Measurements from ENCODE around the gene C9orf78. TPM values are rescaled to one million over a fixed set of nuclear protein-coding genes. Genes with fewer than 3 reads are reported as not detected.

The C9orf78 gene
- total and polyA plus RNA-seq, 2 donors = 27.0 to 99.8 TPM

DNA sequence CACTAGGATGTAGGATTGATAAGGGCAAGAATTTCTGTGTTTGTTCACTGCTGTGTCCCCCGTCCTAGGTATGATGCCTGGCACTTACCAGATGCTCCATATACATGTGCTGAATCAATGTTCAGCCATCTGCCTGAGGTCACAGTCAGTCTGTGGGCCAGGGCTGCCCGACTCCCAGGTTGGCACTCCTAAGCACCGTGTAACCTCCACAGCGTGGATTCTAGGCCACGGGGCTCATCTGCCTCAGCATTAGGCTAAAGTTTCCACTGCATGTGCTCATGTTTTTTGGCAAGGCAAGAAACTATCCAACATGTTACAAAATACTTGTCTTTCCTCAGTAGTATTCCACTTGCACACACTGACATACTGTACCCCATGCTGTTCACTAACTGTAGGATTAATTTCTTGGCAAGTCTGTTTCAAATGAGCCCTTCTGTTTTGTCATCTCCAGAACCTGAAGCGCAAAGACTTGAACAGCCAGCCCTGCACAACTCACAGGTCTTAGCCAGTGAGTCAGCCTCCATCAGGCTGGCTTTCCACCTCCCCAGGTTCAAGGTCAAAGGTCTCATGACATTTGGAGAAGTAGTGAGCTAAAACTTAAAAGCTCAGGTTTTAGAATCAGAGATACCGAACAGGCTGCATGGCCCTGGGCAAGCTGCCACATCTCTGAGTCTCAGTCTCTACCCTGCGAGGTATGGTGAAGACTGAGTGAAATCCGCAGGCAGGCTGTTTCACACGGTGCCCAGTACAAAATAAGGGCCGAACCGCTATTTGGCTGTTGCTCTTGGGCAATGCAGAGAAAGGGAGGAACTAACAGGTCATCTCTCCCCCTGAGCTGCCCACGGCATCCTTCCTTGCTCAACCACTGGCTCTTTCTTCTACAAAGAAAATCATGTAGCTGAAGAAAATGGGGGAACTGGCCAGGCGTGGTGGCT lies 18.3 kb downstream of the C9orf78 start:
- Histone ChIP-seq H3K4me3 (ENCODE audit: low read depth, low read length) (no peak overlapping the region), H3K4me1 (ENCODE audit: insufficient read depth) (no peaks in the 10 kb centered on the region), H3K27ac (ENCODE audit: low read depth) (no peak overlapping the region), H3K36me3 (ENCODE audit: insufficient read depth) (no peaks in the 10 kb centered on the region)
- DNase-seq (ENCODE audit: extremely low spot score) = no peak
- 91% methylated on average over 14 of the region's 14 CpGs for WGBS

DNA sequence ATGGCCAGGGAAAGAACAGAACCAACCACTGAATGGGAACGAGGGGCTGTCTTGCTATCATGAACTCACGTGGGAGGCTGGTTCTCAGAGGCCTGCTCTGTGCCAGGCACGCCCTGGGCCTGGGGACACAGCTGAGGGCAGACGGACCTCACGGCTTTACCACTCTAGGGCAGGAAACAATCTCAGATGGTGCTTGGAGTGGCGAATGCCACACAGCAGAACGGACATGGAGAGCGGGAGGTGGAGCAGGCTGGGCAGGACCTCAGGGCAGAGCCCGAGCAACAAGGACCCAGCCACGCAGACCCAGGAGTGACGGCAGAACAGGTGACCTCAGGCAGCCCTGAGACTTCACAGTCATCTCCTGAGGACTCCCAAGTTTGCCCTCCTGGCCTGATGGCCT lies 19.8 kb downstream of the C9orf78 start:
- no peak for DNase-seq (ENCODE audit: extremely low spot score)
- Histone ChIP-seq H3K4me1 (ENCODE audit: insufficient read depth) (no peaks in the 10 kb centered on the region), H3K4me3 (ENCODE audit: low read depth, low read length) (no peak overlapping the region), H3K27ac (ENCODE audit: low read depth) (no peak overlapping the region), H3K36me3 (ENCODE audit: insufficient read depth) (no peaks in the 10 kb centered on the region)
- WGBS = 89% methylated on average over 11 of the region's 11 CpGs

DNA sequence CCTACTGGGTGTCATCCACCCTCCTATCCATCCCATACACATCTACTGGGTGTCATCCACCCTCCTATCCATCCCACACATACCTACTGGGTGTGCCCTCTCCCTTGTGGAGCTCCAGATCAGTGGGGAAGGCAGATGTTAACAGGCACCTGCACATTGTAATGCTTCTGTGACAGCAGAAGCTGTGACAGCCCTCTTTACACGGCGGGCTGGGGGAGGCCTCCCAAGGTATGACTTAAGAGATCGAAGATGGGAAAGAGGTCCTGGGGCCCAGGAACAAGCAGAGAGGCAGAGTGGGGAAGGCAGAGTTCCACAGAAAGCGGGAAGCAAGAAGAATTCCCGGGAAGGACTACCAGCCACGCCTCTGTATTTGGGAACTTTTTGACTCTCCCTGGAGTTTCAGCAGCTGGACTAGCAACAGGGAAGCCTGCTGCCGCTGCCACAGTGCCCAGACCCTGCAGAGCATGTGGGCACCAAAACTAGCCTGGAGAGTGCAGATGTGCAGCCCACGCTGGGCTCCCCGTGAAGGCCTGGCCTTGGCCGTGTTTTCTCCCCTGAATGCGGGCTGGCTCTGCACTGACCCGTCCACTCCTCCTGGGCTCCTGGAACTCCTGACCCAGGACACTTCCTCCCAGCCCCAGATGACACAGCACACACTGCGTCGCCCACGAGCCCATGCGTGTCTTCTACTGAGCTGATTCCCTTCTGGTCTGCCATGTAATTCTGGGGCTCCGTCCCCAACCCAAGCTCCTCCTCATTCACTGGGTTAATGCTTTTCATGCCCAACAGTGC lies 20.4 kb downstream of the C9orf78 start:
- no peaks in the 10 kb centered on the region for H3K4me1 ChIP-seq (ENCODE audit: insufficient read depth)
- WGBS = 87% methylated on average over 17 of the region's 17 CpGs
- no peak overlapping the region for H3K27ac ChIP-seq (ENCODE audit: low read depth)
- no peaks in the 10 kb centered on the region for H3K36me3 ChIP-seq (ENCODE audit: insufficient read depth)
- no peak overlapping the region for H3K4me3 ChIP-seq (ENCODE audit: low read depth, low read length)
- no peak for DNase-seq (ENCODE audit: extremely low spot score)

DNA sequence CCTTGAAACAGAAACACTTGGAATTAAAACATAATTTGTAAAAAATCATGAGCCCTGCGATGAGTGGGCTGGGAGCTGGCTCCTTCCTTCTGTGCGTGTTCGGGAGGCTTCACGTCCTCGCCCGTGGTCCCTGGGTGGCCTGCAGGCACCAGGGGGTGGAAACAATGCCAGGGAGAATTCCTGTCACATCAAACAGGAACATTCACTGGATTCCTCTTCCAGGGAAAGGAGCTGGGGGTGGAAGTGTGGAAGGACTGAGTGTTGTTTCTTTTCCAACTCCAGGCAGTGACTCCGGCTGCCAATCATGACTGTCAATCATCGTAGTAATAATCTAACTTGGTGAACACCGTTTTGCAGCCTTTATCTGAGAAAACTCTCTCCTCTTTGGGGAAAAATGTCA lies 21.4 kb downstream of the C9orf78 start:
- Histone ChIP-seq H3K4me3 (ENCODE audit: low read depth, low read length) (no peak overlapping the region), H3K27ac (ENCODE audit: low read depth) (no peak overlapping the region), H3K4me1 (ENCODE audit: insufficient read depth) (no peaks in the 10 kb centered on the region), H3K36me3 (ENCODE audit: insufficient read depth) (no peaks in the 10 kb centered on the region)
- no peak for DNase-seq (ENCODE audit: extremely low spot score)
- 84% methylated on average over 9 of the region's 9 CpGs for WGBS

DNA sequence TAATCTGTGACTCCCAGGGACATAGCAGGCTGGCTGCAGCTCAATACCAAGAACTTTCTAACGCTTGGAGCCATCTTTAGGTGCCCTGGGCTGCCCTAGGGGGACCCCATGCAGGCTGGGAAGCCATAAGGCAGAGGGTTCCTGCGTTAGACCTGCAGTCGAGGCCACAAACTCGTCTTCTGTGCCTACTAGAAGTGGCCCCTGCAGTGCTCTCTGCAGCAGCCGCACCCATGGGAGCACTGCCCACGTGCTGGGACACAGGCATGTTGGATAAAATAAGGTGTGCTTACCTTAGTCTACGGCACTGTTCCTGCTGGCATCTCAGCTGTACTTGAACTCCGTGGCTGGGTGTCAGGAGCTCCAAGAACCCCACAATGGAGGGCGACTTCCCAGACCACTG lies 22.7 kb downstream of the C9orf78 start:
- Histone ChIP-seq H3K27ac (ENCODE audit: low read depth) (no peak overlapping the region), H3K36me3 (ENCODE audit: insufficient read depth) (no peaks in the 10 kb centered on the region), H3K4me3 (ENCODE audit: low read depth, low read length) (no peak overlapping the region), H3K4me1 (ENCODE audit: insufficient read depth) (no peaks in the 10 kb centered on the region)
- 88% methylated on average over 9 of the region's 9 CpGs for WGBS
- DNase-seq (ENCODE audit: extremely low spot score) = no peak

DNA sequence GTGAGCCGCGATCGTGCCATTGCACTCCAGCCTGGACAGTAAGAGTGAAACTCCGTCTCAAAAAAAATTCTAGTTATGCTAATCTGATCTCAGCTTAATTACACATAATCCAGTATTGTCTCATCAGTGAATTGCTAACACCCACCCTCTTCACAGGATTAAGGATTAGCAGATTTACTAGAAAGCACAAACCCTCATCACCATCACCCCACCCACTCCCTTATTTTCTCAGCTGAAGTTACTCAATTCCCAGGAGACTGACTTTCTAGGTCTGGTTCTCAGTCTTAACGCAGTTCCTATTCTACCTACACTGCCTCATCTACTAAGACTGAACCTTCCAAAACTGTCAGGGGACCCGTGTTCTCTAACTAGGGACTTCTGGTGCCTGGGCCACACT lies 23.1 kb downstream of the C9orf78 start:
- no peak overlapping the region for H3K4me3 ChIP-seq (ENCODE audit: low read depth, low read length)
- WGBS = 91% methylated on average over 6 of the region's 6 CpGs
- no peaks in the 10 kb centered on the region for H3K4me1 ChIP-seq (ENCODE audit: insufficient read depth)
- H3K36me3 ChIP-seq (ENCODE audit: insufficient read depth) = no peaks in the 10 kb centered on the region
- no peak for DNase-seq (ENCODE audit: extremely low spot score)
- no peak overlapping the region for H3K27ac ChIP-seq (ENCODE audit: low read depth)

DNA sequence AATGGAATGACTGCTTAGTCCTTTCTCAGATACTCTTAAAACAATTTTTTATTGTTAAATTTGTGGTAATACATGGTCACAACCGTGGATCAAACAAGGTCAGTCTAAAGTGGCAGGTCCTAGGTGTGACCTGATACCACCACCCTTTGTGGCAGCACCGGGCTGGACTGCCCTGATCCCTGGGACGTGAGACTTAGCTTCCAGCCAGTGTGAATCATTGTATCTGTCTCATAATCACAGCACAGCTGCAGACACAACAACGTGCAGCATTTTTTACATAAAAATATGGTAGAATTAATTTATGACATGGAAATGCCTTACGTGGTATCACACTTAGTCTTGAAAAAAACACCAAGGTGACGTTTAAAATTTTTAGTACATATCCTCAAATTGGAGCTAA lies 24.3 kb downstream of the C9orf78 start:
- Histone ChIP-seq H3K4me3 (ENCODE audit: low read depth, low read length) (no peak overlapping the region), H3K27ac (ENCODE audit: low read depth) (no peak overlapping the region), H3K36me3 (ENCODE audit: insufficient read depth) (no peaks in the 10 kb centered on the region), H3K4me1 (ENCODE audit: insufficient read depth) (no peaks in the 10 kb centered on the region)
- no peak for DNase-seq (ENCODE audit: extremely low spot score)
- 73% methylated on average over 6 of the region's 6 CpGs for WGBS

DNA sequence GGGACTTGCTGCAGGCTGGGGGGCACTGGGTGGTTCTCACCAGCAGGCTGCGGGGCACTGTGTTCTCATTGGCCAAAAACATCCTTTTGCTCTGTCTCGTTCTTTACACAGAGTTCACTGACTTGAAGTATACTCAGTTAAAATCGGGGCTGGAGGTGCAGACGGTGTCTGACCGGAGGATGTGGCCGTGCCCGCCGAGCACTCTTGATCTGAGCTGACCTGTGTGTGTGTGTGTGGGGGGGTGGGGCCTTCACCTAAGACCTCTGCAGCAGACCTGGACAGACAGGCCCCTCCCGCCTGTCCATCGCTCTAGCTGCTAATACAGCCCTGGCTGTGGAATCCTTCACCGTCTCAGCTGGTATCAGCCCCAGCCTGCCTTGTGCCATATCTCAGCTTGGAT lies 25.0 kb downstream of the C9orf78 start:
- H3K36me3 ChIP-seq (ENCODE audit: insufficient read depth) = no peaks in the 10 kb centered on the region
- no peaks in the 10 kb centered on the region for H3K4me1 ChIP-seq (ENCODE audit: insufficient read depth)
- no peak for DNase-seq (ENCODE audit: extremely low spot score)
- no peak overlapping the region for H3K4me3 ChIP-seq (ENCODE audit: low read depth, low read length)
- WGBS = 87% methylated on average over 11 of the region's 11 CpGs
- no peak overlapping the region for H3K27ac ChIP-seq (ENCODE audit: low read depth)

DNA sequence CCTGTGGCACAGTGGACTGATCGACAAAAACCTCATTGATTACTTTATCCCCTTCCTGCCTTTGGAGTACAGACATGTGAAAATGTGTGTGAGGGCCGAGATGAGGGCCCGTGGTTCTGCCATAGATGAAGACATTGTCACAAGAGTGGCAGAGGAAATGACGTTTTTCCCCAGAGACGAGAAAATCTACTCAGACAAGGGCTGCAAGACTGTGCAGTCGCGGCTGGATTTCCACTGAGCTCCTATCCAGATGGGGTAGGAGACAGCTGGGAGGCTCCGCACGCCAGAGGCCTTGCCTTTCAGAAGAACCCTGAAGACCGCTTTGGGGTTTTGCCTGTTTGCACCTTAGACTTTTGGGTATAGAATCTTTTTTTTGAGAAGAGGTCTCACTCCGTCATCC lies 25.7 kb downstream of the C9orf78 start:
- Histone ChIP-seq H3K4me3 (ENCODE audit: low read depth, low read length) (no peak overlapping the region), H3K36me3 (ENCODE audit: insufficient read depth) (no peaks in the 10 kb centered on the region)
- no peak for DNase-seq (ENCODE audit: extremely low spot score)

DNA sequence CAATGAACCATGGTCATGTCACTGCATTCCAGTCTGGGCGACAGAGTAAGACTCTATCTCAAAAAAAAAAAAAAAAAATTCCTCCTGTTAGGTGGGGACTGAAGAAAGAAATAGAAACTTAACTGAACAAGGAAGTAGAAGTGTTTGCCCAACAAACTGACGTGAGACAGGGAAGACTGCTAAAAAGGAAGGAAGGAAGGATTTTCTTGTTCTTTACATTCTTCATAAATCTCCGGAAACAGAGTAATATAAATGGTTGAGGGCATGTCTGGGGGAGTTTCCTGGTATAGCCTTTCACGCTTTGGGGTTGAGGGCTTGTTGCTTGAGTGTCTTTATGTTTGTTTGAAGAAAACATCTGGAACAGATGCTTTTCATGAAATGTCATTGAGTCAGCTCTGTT lies 29.0 kb downstream of the C9orf78 start:
- no peak for DNase-seq (ENCODE audit: extremely low spot score)
- no peaks in the 10 kb centered on the region for H3K36me3 ChIP-seq (ENCODE audit: insufficient read depth)
- no peaks in the 10 kb centered on the region for H3K4me1 ChIP-seq (ENCODE audit: insufficient read depth)
- 73% methylated on average over 4 of the region's 4 CpGs for WGBS
- no peak overlapping the region for H3K4me3 ChIP-seq (ENCODE audit: low read depth, low read length)
- no peak overlapping the region for H3K27ac ChIP-seq (ENCODE audit: low read depth)

More for the DNA sequence above, 25.7 kb downstream of the C9orf78 start:
- Histone ChIP-seq H3K27ac (ENCODE audit: low read depth) (no peak overlapping the region), H3K4me1 (ENCODE audit: insufficient read depth) (no peaks in the 10 kb centered on the region)
- 87% methylated on average over 11 of the region's 11 CpGs for WGBS

DNA sequence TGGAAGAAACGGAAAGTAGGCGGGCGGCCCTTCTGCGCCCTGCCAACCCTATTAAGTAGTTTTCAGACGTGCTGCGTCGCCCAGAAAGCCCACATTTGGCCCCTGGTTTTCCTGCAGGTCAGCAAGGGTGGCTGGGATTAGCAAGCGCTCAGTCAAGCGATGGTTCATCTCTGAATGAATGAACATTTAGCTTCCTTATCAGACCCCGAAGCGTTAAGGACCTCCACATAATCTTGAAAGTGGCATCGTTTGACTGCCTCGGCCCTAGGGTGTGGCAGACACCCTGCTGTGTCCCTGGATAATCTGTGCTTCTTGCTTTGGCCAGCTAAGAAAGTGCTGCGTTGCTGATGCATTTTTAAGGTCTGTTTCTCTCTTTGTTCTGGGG lies 31.4 kb downstream of the C9orf78 start:
- Histone ChIP-seq H3K4me1 (ENCODE audit: insufficient read depth) (no peaks in the 10 kb centered on the region), H3K4me3 (ENCODE audit: low read depth, low read length) (peak overlapping the region; percentile 83), H3K36me3 (ENCODE audit: insufficient read depth) (no peaks in the 10 kb centered on the region), H3K27ac (ENCODE audit: low read depth) (no peak overlapping the region)
- DNase-seq (ENCODE audit: extremely low spot score) = no peak
- WGBS = 2% methylated on average over 14 of the region's 14 CpGs

DNA sequence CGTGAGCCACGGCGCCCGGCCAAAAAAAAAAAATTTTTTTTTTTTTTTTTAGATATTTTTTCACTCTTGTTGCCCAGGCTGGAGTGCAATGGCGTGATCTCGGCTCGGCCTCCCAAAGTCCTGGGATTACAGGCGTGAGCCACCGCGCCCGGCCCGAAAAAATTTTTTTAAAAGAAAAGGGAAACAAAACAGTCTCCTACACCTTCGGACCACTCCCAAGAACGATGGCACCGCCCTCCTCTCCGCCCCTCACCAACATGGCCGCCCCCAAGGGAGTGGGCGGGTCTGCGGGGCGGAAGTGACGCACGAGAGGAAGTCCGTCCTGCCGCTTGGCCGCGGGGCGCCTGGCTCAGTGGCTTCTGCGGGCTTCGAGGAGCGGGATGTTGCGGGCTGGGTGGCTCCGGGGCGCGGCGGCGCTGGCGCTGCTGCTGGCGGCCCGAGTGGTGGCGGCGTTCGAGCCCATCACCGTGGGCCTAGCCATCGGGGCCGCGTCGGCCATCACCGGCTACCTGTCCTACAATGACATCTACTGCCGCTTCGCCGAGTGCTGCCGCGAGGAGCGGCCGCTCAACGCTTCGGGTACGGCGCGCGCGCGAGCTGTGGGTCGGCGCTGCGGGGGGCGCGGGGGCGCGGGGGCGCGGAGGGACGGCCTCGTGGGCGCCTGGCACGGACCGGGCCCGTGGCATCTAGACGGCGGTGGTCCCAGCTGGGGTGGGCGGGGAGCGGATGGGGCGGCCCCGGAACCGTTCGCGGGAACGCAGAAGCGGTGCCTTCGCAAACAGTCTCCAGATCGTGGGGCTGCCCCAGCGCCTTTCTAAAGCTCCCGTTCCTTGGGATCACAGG lies 32.0 kb downstream of the C9orf78 start, which contains the start of gene TOR1B:
Gene TOR1B (plus strand): TSS at position 352 of the 843 bp plus-strand sequence. CDS start 29 bp downstream, at position 381.
- peak within 1 kb of the TSS; percentile 78 for H3K27ac ChIP-seq (ENCODE audit: low read depth)
- under 1% methylated on average over 93 of the region's 93 CpGs for WGBS
- peak; percentile 90 for DNase-seq (ENCODE audit: extremely low spot score)

DNA sequence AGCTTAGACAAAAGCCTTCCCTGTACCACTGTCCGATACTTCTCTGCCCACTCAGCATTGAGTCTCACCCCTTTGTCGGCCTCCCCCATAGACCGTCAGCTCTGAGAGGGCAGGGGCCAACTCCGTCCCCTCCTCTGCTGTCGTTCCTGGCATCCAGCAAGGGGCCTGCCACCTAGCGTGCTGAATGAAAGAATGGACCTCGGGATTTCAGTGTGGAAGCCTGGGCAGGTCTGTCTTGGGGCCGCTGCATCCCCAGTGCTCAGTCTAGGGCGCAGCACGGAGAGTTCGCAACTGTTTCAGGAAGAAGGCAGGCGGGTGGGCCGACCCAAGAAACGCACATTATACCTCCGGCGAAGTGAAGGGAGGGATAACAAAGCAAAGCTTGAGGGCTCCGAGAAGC lies 33.6 kb downstream of the C9orf78 start:
- H3K4me1 ChIP-seq (ENCODE audit: insufficient read depth) = no peaks in the 10 kb centered on the region
- H3K27ac ChIP-seq (ENCODE audit: low read depth) = no peak overlapping the region
- WGBS = 80% methylated on average over 17 of the region's 17 CpGs
- H3K4me3 ChIP-seq (ENCODE audit: low read depth, low read length) = no peak overlapping the region
- H3K36me3 ChIP-seq (ENCODE audit: insufficient read depth) = no peaks in the 10 kb centered on the region
- DNase-seq (ENCODE audit: extremely low spot score) = no peak

More for the DNA sequence above, 32.0 kb downstream of the C9orf78 start, which contains the start of gene TOR1B:
- no peaks in the 10 kb centered on the region for H3K36me3 ChIP-seq (ENCODE audit: insufficient read depth)
- H3K4me3 ChIP-seq (ENCODE audit: low read depth, low read length) = peak within 1 kb of the TSS; percentile 83
- no peaks in the 10 kb centered on the region for H3K4me1 ChIP-seq (ENCODE audit: insufficient read depth)

Data from urinary bladder (tissue), 4 donors.